Left ventricle myocardium superior (tissue), 1 donor: ENCODE measurements around the gene STK25. TPM values are rescaled to one million over a fixed set of nuclear protein-coding genes. Genes with fewer than 3 reads are reported as not detected.
"Not testable (repeated sequence)": the region's sequence is repeated elsewhere in the genome, so short reads cannot be mapped to it uniquely, and the experiment has no call there.

Source experiments
- ATAC-seq: fragments of 200-7000 bp; cut with Tn5 transposase; one replicate; pipeline ENCODE4 v1.9.1; 2020; ENCODE audit warnings: mild to moderate bottlenecking, moderate library complexity
- DNase-seq: peaks from one replicate; pipeline ENCODE4 v3.0.0-alpha.2; 2020
- intact Hi-C: fragments of 100-400 bp; cut with micrococcal nuclease; formaldehyde crosslinking; loops from one replicate; pipeline ENCODE4 v1.11.0; 2022
- total RNA-seq: library from RNA; stranded (reverse); fragmentation: NEBNext Ultra II Directional; extraction: Animal tissue kit (Norgen Biotek cat#: 25700); gene quantifications from one replicate; pipeline ENCODE4 v1.2.1, GENCODE V29; 2021
- donor health status: DM: no; HTN: yes; CAD: no; lungs with severe emphysema.

The STK25 gene
- total RNA-seq, 1 donor from 2014 or later = 99.3 TPM

GRCh38 chr2:241514986-241515737, 6.8 kb upstream of the STK25 start:
- intact Hi-C loops = no loop called here
- DNase-seq = no peak
- ATAC-seq = no peak

GRCh38 chr2:241514553-241514952, 6.2 kb upstream of the STK25 start:
- intact Hi-C loops = no loop called here
- no peak for ATAC-seq
- DNase-seq = no peak

- DNase-seq (no peak), ATAC-seq (no peak)
- intact Hi-C loops = no loop called here
Observed at GRCh38 chr2:241511091-241511741, 2.8 kb upstream of the STK25 start.

GRCh38 chr2:241509155-241509784, 886 bp upstream of the STK25 start:
- intact Hi-C loops = no loop called here
- no peak for ATAC-seq
- DNase-seq = peak; percentile 57

DNA sequence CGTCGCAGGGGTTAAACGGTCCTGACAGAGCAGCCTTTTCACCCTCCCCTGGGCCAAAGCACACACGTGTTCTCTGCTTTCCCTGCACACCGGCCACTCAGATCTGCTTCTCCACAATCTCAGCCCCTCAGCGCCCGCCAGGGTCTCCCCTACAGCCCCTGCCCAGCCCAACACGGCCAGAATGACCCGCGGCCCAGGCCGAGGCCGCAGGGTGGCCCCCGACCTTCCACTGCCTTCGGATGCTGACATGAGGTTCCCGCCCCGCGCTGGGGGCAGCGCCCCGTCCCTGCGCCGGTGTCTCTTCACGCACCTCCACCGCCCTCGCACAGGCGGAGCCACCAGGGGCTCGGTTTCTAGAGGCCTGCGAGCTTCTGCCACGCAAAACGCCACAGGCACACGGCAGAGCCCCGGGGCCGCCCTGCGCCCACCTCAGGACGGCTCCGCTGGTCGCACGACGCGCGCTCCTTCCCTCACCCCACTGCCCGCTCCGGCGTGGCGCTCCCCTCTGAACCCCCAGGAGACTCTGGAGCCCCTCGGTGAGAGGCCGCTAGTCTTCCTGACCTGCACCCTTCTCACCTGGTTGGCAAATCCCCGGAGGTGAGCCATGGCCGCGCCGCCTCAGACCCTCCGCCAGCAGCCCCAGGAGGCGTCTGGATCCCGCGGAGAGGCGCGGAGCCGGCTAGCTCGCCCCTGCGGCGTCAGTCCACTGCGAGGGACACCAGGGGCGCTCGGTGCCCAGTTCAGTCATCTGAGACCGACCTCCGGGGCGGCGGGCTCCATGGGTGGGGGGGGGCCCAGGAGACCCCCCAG, 749 bp downstream of the STK25 start:
- intact Hi-C loops = no loop called here
- ATAC-seq (peak; percentile 44), DNase-seq (no peak)

DNA sequence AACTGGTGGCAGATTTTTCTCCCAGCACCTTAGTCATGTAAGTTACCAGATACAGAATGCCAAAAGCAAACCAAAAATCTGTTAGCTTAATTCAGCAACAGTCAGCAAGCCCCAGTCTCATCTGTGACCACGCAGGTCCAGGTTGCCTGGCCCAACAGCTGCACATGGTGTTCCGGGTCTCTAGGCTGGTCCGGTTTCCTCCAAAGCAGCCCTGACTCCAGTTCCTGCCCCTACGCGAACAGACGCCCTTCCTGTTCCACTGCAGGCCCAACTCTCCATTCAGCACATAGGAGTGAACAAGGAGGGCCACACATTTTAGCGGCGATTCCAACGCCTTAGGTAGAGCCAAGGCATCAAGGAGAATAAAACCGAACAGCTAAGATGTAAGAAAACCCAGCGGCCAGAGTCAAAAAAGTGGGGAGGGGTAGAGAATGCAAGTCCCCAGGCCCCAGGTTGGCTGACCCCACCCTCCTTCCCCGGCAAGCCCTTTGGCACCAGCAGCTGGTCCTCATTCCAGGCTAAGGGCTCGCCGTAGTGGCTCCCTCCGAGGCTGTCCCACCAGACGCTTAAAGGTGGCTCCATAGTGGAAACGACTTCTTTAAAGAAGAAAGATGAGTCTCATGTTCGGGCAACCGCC, 1.5 kb downstream of the STK25 start:
- intact Hi-C loops = no loop called here
- ATAC-seq (no peak), DNase-seq (no peak)

- DNase-seq, intact Hi-C loops, ATAC-seq: not testable (repeated sequence)
Observed at GRCh38 chr2:241506317-241506716, 2.1 kb downstream of the STK25 start.

GRCh38 chr2:241505781-241506201, 2.6 kb downstream of the STK25 start:
- DNase-seq (no peak), ATAC-seq (no peak)
- intact Hi-C loops = no loop called here

DNA sequence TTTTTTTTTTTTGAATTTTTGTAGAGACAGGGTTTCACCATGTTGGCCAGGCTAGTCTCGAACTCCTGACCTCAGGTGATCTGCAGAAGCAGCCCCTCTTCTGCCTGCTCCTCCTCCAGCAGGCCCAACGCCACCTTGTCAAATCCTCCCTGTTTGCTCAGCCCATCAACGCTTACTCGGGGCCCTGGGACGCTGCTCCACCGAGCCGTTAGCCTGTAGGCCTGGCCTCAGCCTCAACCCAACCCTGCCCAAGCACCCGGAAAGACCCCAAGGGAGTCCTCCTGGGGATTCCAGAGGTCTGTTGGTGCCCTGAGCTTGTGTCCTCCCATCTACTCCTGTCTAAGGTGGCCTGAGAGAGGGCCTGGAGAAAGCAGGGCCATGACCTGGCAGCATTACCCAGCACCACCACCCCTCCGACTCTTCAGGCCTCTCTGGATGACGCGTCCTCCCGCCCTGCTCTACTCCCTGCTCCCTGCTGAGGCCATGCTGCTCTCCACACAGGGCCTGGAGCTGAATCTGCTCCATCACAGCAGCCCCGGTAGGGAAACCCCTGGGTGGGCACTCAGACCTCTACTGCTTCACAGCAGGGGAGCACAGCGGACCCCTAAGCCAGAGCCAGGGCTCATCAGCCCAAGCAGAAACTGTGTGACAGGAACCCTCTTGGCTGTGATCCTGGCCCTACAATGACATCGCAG, 3.2 kb downstream of the STK25 start:
- intact Hi-C loops = no loop called here
- no peak for ATAC-seq
- DNase-seq = no peak

- intact Hi-C loops = no loop called here
- DNase-seq = no peak
Observed at GRCh38 chr2:241503776-241504392, 4.5 kb downstream of the STK25 start.

DNA sequence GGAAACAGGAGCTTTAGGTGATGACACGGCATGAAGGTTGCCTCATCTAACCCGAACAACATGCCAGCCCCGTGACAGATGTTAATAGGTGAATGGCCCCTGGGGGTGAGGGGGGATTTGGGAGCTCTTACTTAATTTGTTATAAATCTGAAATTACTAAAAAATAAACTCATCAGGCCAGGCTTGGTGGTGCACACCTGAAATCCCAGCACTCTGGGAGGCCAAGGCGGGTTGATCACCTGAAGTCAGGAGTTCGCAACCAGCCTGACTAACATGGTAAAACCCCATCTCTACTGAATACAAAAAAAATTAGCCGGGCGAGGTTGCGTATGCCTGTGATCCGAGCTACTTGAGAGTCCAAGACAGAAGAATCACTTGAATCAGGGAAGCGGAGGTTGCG, 6.1 kb downstream of the STK25 start:
- intact Hi-C loops = no loop called here
- no peak for DNase-seq
- ATAC-seq = no peak

More at GRCh38 chr2:241503776-241504392, 4.5 kb downstream of the STK25 start:
- no peak for ATAC-seq

- DNase-seq (no peak), ATAC-seq (no peak)
- intact Hi-C loops = no loop called here
Observed at GRCh38 chr2:241501551-241501950, 6.8 kb downstream of the STK25 start.

- DNase-seq (no peak), ATAC-seq (no peak)
- intact Hi-C loops = no loop called here
Observed at GRCh38 chr2:241501099-241501541, 7.3 kb downstream of the STK25 start.

- DNase-seq (no peak), ATAC-seq (no peak)
- intact Hi-C loops = no loop called here
Observed at GRCh38 chr2:241500431-241500975, 7.9 kb downstream of the STK25 start.

DNA sequence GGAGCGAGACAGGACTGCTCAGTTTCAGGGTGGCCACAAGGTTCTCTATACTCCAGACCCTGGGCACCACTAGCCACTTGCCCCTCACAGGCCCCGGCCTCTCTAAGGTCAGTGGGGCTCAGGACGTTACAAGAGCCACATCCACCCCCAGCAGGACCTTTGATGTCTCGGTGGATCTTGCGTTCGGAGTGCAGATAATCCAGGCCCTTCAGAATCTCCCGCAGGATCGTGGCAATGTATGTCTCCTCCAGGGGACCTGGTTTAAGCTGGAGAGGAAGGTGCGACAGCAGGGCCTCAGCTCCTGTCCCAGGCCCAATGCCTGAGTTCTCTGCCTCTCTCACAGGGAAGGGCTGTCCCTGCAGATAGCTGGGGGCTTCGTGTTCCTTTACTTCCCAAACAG, 8.4 kb downstream of the STK25 start:
- no peak for ATAC-seq
- intact Hi-C loops = no loop called here
- DNase-seq = no peak

GRCh38 chr2:241499146-241499965, 9.0 kb downstream of the STK25 start:
- intact Hi-C loops = no loop called here
- DNase-seq (no peak), ATAC-seq (no peak)
